B cell (primary cell): ENCODE data around the gene CACNA2D4. TPM values are rescaled to one million over a fixed set of nuclear protein-coding genes. Genes with fewer than 3 reads are reported as not detected.

Experiments used
- ATAC-seq: fragments of 200-7000 bp; cut with Tn5 transposase; one replicate; pipeline ENCODE4 v1.10.0; 2021; ENCODE audit warnings: low read depth, mild to moderate bottlenecking, moderate number of reproducible peaks, moderate library complexity
- CTCF ChIA-PET: fragments of 350-600 bp; sonication (Branson Sonifier 250); formaldehyde crosslinking; loops from one replicate; lab custom pipeline; 2021; ENCODE audit warnings: antibody characterized with exemption, inconsistent platforms; lab: Charles Lee
- POLR2A ChIA-PET: fragments of 350-600 bp; sonication (Branson Sonifier 250); formaldehyde crosslinking; loops from one replicate; lab custom pipeline; 2021; ENCODE audit warnings: antibody characterized with exemption; lab: Charles Lee
- DNase-seq: peaks from one replicate; pipeline ENCODE4 v3.0.0; 2013
- H2AFZ ChIP-seq: 2 replicates; pipeline ENCODE4 v1.6.1; 2012; ENCODE audit warnings: mild to moderate bottlenecking, low read depth, low read length; ENCODE audit not compliant: insufficient read depth, poor library complexity, severe bottlenecking
- H3K27ac ChIP-seq, 2 donors: 1 replicate in 1 of 2; 2 replicates in 1 of 2; pipeline ENCODE4 v1.5.1; 2012 to 2013; ENCODE audit warnings: low read length in 2 of 2, mild to moderate bottlenecking in 2 of 2, moderate library complexity in 1 of 2
- H3K27me3 ChIP-seq, 4 experiments: fragments of 200-600 bp in 1 of 4; sonication (generic) in 1 of 4; replicated peaks in 1 of 4; 1 replicate in 2 of 4; 2 replicates in 2 of 4; pipeline versions ENCODE4 v1.6.1 to v1.7.0; 2013 to 2016; ENCODE audit warnings: low read length in 3 of 4, mild to moderate bottlenecking in 2 of 4, mixed read lengths in 1 of 4, moderate library complexity in 1 of 4; ENCODE audit not compliant: insufficient read depth in 4 of 4, control insufficient read depth in 3 of 4; ENCODE audit errors: control extremely low read depth in 1 of 4
- H3K36me3 ChIP-seq, 2 experiments: replicated peaks in 1 of 2; 1 replicate in 1 of 2; 2 replicates in 1 of 2; pipeline versions ENCODE4 v1.6.1 to v1.7.1; 2013; ENCODE audit warnings: low read length in 1 of 2; ENCODE audit not compliant: insufficient read depth in 2 of 2, control insufficient read depth in 1 of 2; ENCODE audit errors: control extremely low read depth in 1 of 2, extremely low read depth in 1 of 2
- H3K4me1 ChIP-seq, 2 donors: fragments of 200-600 bp in 1 of 2; sonication (generic) in 1 of 2; 1 replicate in 1 of 2; 2 replicates in 1 of 2; pipeline versions ENCODE4 v1.5.1 to v1.6.1; 2013 to 2017; ENCODE audit warnings: low read length in 2 of 2; ENCODE audit not compliant: control insufficient read depth in 2 of 2, insufficient read depth in 2 of 2
- H3K4me2 ChIP-seq: replicated peaks from 2 replicates; pipeline ENCODE3; 2012; ENCODE audit warnings: mild to moderate bottlenecking, low read depth, low read length; ENCODE audit not compliant: poor library complexity, severe bottlenecking
- H3K4me3 ChIP-seq, 5 experiments: fragments of 200-600 bp in 1 of 5; sonication (generic) in 1 of 5; 1 replicate in 3 of 5; 2 replicates in 2 of 5; pipeline versions ENCODE4 v1.5.1 to v1.7.0; 2011 to 2016; ENCODE audit warnings: low read length in 4 of 5, mild to moderate bottlenecking in 4 of 5, low read depth in 2 of 5, control low read depth in 1 of 5, moderate library complexity in 1 of 5; ENCODE audit not compliant: insufficient read depth in 1 of 5; ENCODE audit errors: control extremely low read depth in 1 of 5, extremely low read depth in 1 of 5
- H3K79me2 ChIP-seq: fragments of 200-600 bp; sonication (generic); one replicate; pipeline ENCODE4 v1.6.0; 2016; ENCODE audit warnings: low read length; ENCODE audit not compliant: control insufficient read depth, insufficient read depth
- H3K9ac ChIP-seq: fragments of 200-600 bp; sonication (generic); 2 replicates; pipeline ENCODE4 v1.6.1; 2017; ENCODE audit warnings: mild to moderate bottlenecking, low read length, moderate library complexity
- H3K9me3 ChIP-seq, 3 donors: one replicate each; pipeline versions ENCODE4 v1.6.1 to v1.7.1; 2013; ENCODE audit warnings: low read length in 2 of 3; ENCODE audit not compliant: control insufficient read depth in 2 of 3, insufficient read depth in 1 of 3; ENCODE audit errors: control extremely low read depth in 1 of 3
- H4K20me1 ChIP-seq: 2 replicates; pipeline ENCODE4 v1.6.0; 2012; ENCODE audit warnings: mild to moderate bottlenecking, low read length; ENCODE audit not compliant: insufficient read depth, control insufficient read depth, poor library complexity, severe bottlenecking
- H3K27ac Mint-ChIP-seq: one replicate; pipeline ENCODE4 v1.8.0; 2021; ENCODE audit warnings: mixed read lengths
- H3K27me3 Mint-ChIP-seq: one replicate; pipeline ENCODE4 v1.8.0; 2021; ENCODE audit warnings: mixed read lengths
- H3K4me1 Mint-ChIP-seq: one replicate; pipeline ENCODE4 v1.8.0; 2021; ENCODE audit warnings: mixed read lengths
- H3K4me3 Mint-ChIP-seq: one replicate; pipeline ENCODE4 v1.8.0; 2021; ENCODE audit warnings: mixed read lengths
- H3K9me3 Mint-ChIP-seq: one replicate; pipeline ENCODE4 v1.8.0; 2022; ENCODE audit warnings: mixed read lengths; ENCODE audit not compliant: insufficient read depth
- CTCF ChIP-seq: fragments of 200-600 bp; IDR thresholded peaks from one replicate; pipeline ENCODE4 v1.8.0; 2022; ENCODE audit warnings: antibody characterized with exemption, mild to moderate bottlenecking
- EZH2 ChIP-seq: IDR thresholded peaks from 2 replicates; pipeline ENCODE4 v1.6.1; 2012; ENCODE audit warnings: borderline replicate concordance, low read depth, mild to moderate bottlenecking, moderate library complexity, low read length; ENCODE audit not compliant: insufficient read depth, poor library complexity, severe bottlenecking
- WGBS: methylation state at CpG from one replicate; pipeline ENCODE4 v1.1.5; 2013; ENCODE audit warnings: missing lambda C conversion rate; ENCODE audit not compliant: insufficient coverage; 5-methylcytosine and 5-hydroxymethylcytosine counted together
- intact Hi-C: fragments of 100-400 bp; cut with micrococcal nuclease; formaldehyde crosslinking; loops from one replicate; pipeline ENCODE4 v1.10.0; 2022
- polyA plus RNA-seq: library from polyadenylated mRNA; depleted of rRNA; stranded (reverse); fragments of >200 nt; gene quantifications from 2 replicates; pipeline ENCODE4 v1.2.3, GENCODE V29; 2012
- total RNA-seq, 2 donors: library from RNA; stranded (reverse); fragments of 120-200 nt in 1 of 2; gene quantifications; 1 replicate in 1 of 2; 2 replicates in 1 of 2; pipeline versions ENCODE4 v1.2.3 to v1.2.4, GENCODE V29; 2013 to 2022

The CACNA2D4 gene
- total and polyA plus RNA-seq, 2 donors (not counting 1 experiment from before 2014, with no cell fraction given), result 6.0 to 7.4 TPM

- H3K4me3 ChIP-seq, result no peak overlapping the region
- peaks cover 0 to 11% of the 10 kb centered on the region in 2 experiments for H3K36me3 ChIP-seq
- Mint-ChIP-seq H3K27me3 (no peaks in the 10 kb centered on the region), H3K9me3 (no peaks in the 10 kb centered on the region), H3K4me3 (no peak overlapping the region), H3K4me1 (peaks cover 39% of the 10 kb centered on the region), H3K27ac (no peak overlapping the region)
- no peak overlapping the region for H2AFZ ChIP-seq
- intact Hi-C loops, result no loop called here
- ATAC-seq (no peak), DNase-seq (no peak)
- POLR2A ChIA-PET, result no interaction called here
- TF ChIP-seq CTCF (no peak), EZH2 (no peak)
- no peak overlapping the region for H3K27ac ChIP-seq
- H3K79me2 ChIP-seq, result no peaks in the 10 kb centered on the region
- H3K4me1 ChIP-seq, result peaks cover 35 to 37% of the 10 kb centered on the region in 2 donors
- no peaks in the 10 kb centered on the region for H3K27me3 ChIP-seq
- H4K20me1 ChIP-seq, result no peaks in the 10 kb centered on the region
- CTCF ChIA-PET, result interaction anchor here (0.9 to 3.3 kb wide), 5 partner anchors 11 to 818 kb away, joined by 3 to 11 read pairs (median 3); no protein-coding TSS in a partner anchor
- no peak overlapping the region for H3K9ac ChIP-seq
- no peaks in the 10 kb centered on the region for H3K9me3 ChIP-seq
- H3K4me2 ChIP-seq, result no peak overlapping the region
- WGBS, result 94% methylated on average over 17 of the region's 21 CpGs
Measured at GRCh38 chr12:1935700-1936378, 17.4 kb upstream of the CACNA2D4 start.

GRCh38 chr12:1935242-1935641 is 16.8 kb upstream of the CACNA2D4 start:
- CTCF ChIA-PET, result interaction anchor here (1.0 to 3.3 kb wide), 6 partner anchors 10 to 817 kb away, joined by 3 to 11 read pairs (median 5); no protein-coding TSS in a partner anchor
- intact Hi-C loops, result no loop called here

More at GRCh38 chr12:1935242-1935641, 16.8 kb upstream of the CACNA2D4 start:
- Histone ChIP-seq H3K9ac (no peak overlapping the region), H3K4me3 (no peak overlapping the region), H3K9me3 (no peaks in the 10 kb centered on the region), H2AFZ (no peak overlapping the region), H3K36me3 (peaks cover 0 to 11% of the 10 kb centered on the region in 2 experiments), H3K79me2 (no peaks in the 10 kb centered on the region), H3K27ac (no peak overlapping the region), H3K4me2 (no peak overlapping the region), H3K27me3 (no peaks in the 10 kb centered on the region), H3K4me1 (peaks cover 41 to 43% of the 10 kb centered on the region in 2 donors), H4K20me1 (no peaks in the 10 kb centered on the region)
- H3K27ac Mint-ChIP-seq, result no peak overlapping the region
- 96% methylated on average over 9 of the region's 10 CpGs for WGBS
- ATAC-seq (no peak), DNase-seq (no peak)
- POLR2A ChIA-PET, result no interaction called here
- H3K4me1 Mint-ChIP-seq, result peaks cover 44% of the 10 kb centered on the region
- H3K9me3 Mint-ChIP-seq, result no peaks in the 10 kb centered on the region
- H3K4me3 Mint-ChIP-seq, result no peak overlapping the region
- H3K27me3 Mint-ChIP-seq, result no peaks in the 10 kb centered on the region
- TF ChIP-seq EZH2 (no peak), CTCF (no peak)
